Ascending aorta (tissue), 2 donors: ENCODE data around the gene LRBA. TPM values are rescaled to one million over a fixed set of nuclear protein-coding genes. Genes with fewer than 3 reads are reported as not detected.

Experiments used
- DNase-seq, 2 donors: peaks; one replicate each; pipeline ENCODE4 v3.0.0-alpha.2; 2019; ENCODE audit warnings: low spot score in 2 of 2
- H3K27ac ChIP-seq, 2 donors: fragments of 200-600 bp; sonication (generic); one replicate each; pipeline ENCODE4 v1.5.1; 2016 to 2017; ENCODE audit warnings: mild to moderate bottlenecking in 1 of 2
- H3K27me3 ChIP-seq: fragments of 200-600 bp; sonication (generic); one replicate; pipeline ENCODE4 v1.5.1; 2017
- H3K36me3 ChIP-seq, 2 donors: fragments of 200-600 bp; sonication (generic); one replicate each; pipeline ENCODE4 v1.5.1; 2016
- H3K4me1 ChIP-seq, 2 donors: fragments of 200-600 bp; sonication (generic); one replicate each; pipeline ENCODE4 v1.5.1; 2016 to 2017; ENCODE audit warnings: mild to moderate bottlenecking in 1 of 2
- H3K4me3 ChIP-seq, 2 donors: fragments of 200-600 bp; sonication (generic); one replicate each; pipeline ENCODE4 v1.5.1; 2016 to 2017; ENCODE audit warnings: mild to moderate bottlenecking in 1 of 2
- H3K9me3 ChIP-seq, 2 donors: fragments of 200-600 bp; sonication (generic); one replicate each; pipeline ENCODE4 v1.5.1; 2016
- intact Hi-C: fragments of 100-400 bp; cut with DNase I; formaldehyde crosslinking; loops from one replicate; pipeline ENCODE4 v1.15.1; 2023
- total RNA-seq: library from RNA; depleted of rRNA; stranded (reverse); fragments of >200 nt; gene quantifications from one replicate; pipeline ENCODE4 v1.1.0, GENCODE V29; 2016
- TF ChIP-seq, protein P1 (sequence below), 3 experiments: fragments of 200-600 bp in 2 of 3; fragments of 450-650 bp in 1 of 3; sonication (generic) in 2 of 3; IDR thresholded peaks; one replicate each; pipeline ENCODE4 v1.5.1; 2016 to 2019; ENCODE audit warnings: antibody characterized with exemption in 3 of 3, mild to moderate bottlenecking in 1 of 3, moderate library complexity in 1 of 3

Gene LRBA
- total RNA-seq, 1 donor from 2014 or later: 15.2 TPM

DNA sequence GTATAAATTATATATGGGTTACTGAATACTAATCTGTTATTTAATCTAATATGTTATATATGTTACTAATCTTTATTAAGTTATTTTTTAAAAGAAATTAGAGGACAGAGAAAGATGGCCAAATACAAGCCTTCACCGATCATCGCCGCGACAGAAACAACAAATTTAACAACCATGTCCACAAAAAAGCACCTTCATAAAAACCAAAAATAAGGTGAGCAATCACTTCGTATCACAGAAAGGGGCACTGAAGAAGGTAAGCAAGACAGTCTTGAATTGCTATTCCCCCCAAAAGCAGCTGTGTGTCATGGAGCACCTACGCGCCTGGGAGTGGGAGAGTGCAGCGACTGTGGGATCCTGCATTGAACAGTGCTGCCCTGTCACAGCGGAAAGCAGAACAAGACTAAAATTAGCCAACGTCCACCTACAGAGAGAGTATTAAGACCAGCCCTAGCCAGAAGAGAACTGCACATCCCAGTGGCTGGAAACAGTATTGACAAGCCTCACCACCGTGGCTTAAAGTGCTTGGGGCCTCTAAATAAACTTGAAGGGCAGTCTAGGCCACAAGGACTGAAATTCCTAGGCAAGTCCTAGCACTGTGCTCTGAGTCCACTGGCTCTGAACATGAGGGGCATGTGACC, 38.5 kb downstream of the LRBA start:
- no peaks in the 10 kb centered on the region for H3K36me3 ChIP-seq
- TF ChIP-seq, protein P1, sequence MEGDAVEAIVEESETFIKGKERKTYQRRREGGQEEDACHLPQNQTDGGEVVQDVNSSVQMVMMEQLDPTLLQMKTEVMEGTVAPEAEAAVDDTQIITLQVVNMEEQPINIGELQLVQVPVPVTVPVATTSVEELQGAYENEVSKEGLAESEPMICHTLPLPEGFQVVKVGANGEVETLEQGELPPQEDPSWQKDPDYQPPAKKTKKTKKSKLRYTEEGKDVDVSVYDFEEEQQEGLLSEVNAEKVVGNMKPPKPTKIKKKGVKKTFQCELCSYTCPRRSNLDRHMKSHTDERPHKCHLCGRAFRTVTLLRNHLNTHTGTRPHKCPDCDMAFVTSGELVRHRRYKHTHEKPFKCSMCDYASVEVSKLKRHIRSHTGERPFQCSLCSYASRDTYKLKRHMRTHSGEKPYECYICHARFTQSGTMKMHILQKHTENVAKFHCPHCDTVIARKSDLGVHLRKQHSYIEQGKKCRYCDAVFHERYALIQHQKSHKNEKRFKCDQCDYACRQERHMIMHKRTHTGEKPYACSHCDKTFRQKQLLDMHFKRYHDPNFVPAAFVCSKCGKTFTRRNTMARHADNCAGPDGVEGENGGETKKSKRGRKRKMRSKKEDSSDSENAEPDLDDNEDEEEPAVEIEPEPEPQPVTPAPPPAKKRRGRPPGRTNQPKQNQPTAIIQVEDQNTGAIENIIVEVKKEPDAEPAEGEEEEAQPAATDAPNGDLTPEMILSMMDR (IDR thresholded peaks at IDR 0.05): no peak
- no peak overlapping the region for H3K27ac ChIP-seq
- no peak overlapping the region for H3K4me3 ChIP-seq
- no peaks in the 10 kb centered on the region for H3K4me1 ChIP-seq
- H3K9me3 ChIP-seq: no peaks in the 10 kb centered on the region
- intact Hi-C loops: no loop called here
- DNase-seq: no peak
- H3K27me3 ChIP-seq: no peaks in the 10 kb centered on the region

DNA sequence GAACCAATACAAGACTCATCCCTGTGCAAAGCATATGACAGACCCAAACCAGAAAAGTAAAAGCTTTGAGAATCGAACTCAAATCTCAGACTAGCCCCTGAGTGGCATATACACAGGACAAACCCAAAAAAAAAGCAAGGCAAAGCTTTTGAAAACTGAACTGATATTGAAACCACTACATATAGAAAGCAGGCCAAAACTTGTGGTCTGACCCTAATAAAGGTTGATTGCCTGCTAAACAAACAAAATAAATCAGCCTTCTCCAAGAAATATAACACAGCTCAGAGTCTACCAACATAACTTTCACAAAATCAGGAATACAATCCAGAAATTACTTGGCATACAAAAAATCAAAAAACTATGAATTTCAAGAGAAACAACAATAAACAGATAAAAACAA, 40.3 kb downstream of the LRBA start:
- Histone ChIP-seq H3K4me1 (no peaks in the 10 kb centered on the region), H3K9me3 (no peaks in the 10 kb centered on the region), H3K36me3 (no peaks in the 10 kb centered on the region), H3K27ac (no peak overlapping the region), H3K4me3 (no peak overlapping the region), H3K27me3 (no peaks in the 10 kb centered on the region)
- no peak for DNase-seq
- intact Hi-C loops: no loop called here
- TF ChIP-seq, protein P1 (IDR thresholded peaks at IDR 0.05): no peak

- no peaks in the 10 kb centered on the region for H3K36me3 ChIP-seq
- H3K4me1 ChIP-seq: no peaks in the 10 kb centered on the region
- H3K27me3 ChIP-seq: no peaks in the 10 kb centered on the region
- H3K9me3 ChIP-seq: no peaks in the 10 kb centered on the region
- no peak overlapping the region for H3K27ac ChIP-seq
- H3K4me3 ChIP-seq: no peak overlapping the region
- DNase-seq: no peak
- TF ChIP-seq, protein P1 (IDR thresholded peaks at IDR 0.05): no peak
- intact Hi-C loops: no loop called here
Measured at GRCh38 chr4:150974252-150974640, 40.8 kb downstream of the LRBA start.

- no peaks in the 10 kb centered on the region for H3K4me1 ChIP-seq
- intact Hi-C loops: no loop called here
- no peak overlapping the region for H3K4me3 ChIP-seq
- H3K36me3 ChIP-seq: no peaks in the 10 kb centered on the region
- H3K27me3 ChIP-seq: no peaks in the 10 kb centered on the region
- H3K9me3 ChIP-seq: no peaks in the 10 kb centered on the region
- TF ChIP-seq, protein P1 (IDR thresholded peaks at IDR 0.05): no peak
- DNase-seq: no peak
- H3K27ac ChIP-seq: no peak overlapping the region
Measured at GRCh38 chr4:150973626-150974251, 41.3 kb downstream of the LRBA start.

- no peak for DNase-seq
- Histone ChIP-seq H3K36me3 (no peaks in the 10 kb centered on the region), H3K27ac (no peak overlapping the region), H3K27me3 (no peaks in the 10 kb centered on the region), H3K4me3 (no peak overlapping the region), H3K9me3 (no peaks in the 10 kb centered on the region), H3K4me1 (no peaks in the 10 kb centered on the region)
- intact Hi-C loops: no loop called here
- TF ChIP-seq, protein P1 (IDR thresholded peaks at IDR 0.05): no peak
Measured at GRCh38 chr4:150972592-150972991, 42.5 kb downstream of the LRBA start.
